Liver (tissue), 9 donors: ENCODE results near the gene THRAP3. TPM values are rescaled to one million over a fixed set of nuclear protein-coding genes. Genes with fewer than 3 reads are reported as not detected.

Source experiments
- DNase-seq: peaks from one replicate; pipeline ENCODE4 v3.0.0-alpha.2; 2017; ENCODE audit warnings: low spot score
- H3K27ac ChIP-seq, 2 donors: one replicate each; pipeline ENCODE4 v1.7.0; 2013; ENCODE audit warnings: inconsistent platforms in 2 of 2, low read length in 2 of 2, control low read depth in 1 of 2, low read depth in 1 of 2, mild to moderate bottlenecking in 1 of 2
- H3K27me3 ChIP-seq, 4 donors: one replicate each; pipeline versions ENCODE4 v1.6.1 to v1.7.0; 2013; ENCODE audit warnings: low read length in 3 of 4, inconsistent platforms in 1 of 4, mild to moderate bottlenecking in 1 of 4, moderate library complexity in 1 of 4; ENCODE audit not compliant: control insufficient read depth in 4 of 4, insufficient read depth in 4 of 4
- H3K36me3 ChIP-seq, 4 donors: one replicate each; pipeline versions ENCODE4 v1.6.1 to v1.7.0; 2013; ENCODE audit warnings: low read length in 3 of 4, mild to moderate bottlenecking in 3 of 4, low read depth in 1 of 4, moderate library complexity in 1 of 4; ENCODE audit not compliant: control insufficient read depth in 4 of 4, insufficient read depth in 3 of 4
- H3K4me1 ChIP-seq, 4 donors: one replicate each; pipeline versions ENCODE4 v1.6.1 to v1.7.0; 2013; ENCODE audit warnings: low read length in 3 of 4, mild to moderate bottlenecking in 3 of 4, moderate library complexity in 1 of 4; ENCODE audit not compliant: control insufficient read depth in 4 of 4, insufficient read depth in 4 of 4
- H3K4me3 ChIP-seq, 3 donors: one replicate each; pipeline versions ENCODE4 v1.6.1 to v1.7.0; 2013; ENCODE audit warnings: low read length in 3 of 3, control low read depth in 1 of 3, low read depth in 1 of 3, mild to moderate bottlenecking in 1 of 3
- H3K9ac ChIP-seq, 2 donors: one replicate each; pipeline ENCODE4 v1.7.0; 2013; ENCODE audit warnings: low read length in 2 of 2, mild to moderate bottlenecking in 2 of 2, moderate library complexity in 2 of 2, control low read depth in 1 of 2, low read depth in 1 of 2
- H3K9me3 ChIP-seq, 4 donors: one replicate each; pipeline versions ENCODE4 v1.6.1 to v1.7.0; 2013; ENCODE audit warnings: low read length in 3 of 4; ENCODE audit not compliant: control insufficient read depth in 4 of 4
- FOXA1 ChIP-seq: IDR thresholded peaks from 2 replicates; pipeline ENCODE4 v1.6.1; 2016; ENCODE audit warnings: antibody characterized with exemption
- FOXA2 ChIP-seq: IDR thresholded peaks from 2 replicates; pipeline ENCODE4 v1.6.1; 2016; ENCODE audit warnings: antibody characterized with exemption
- GABPA ChIP-seq, 2 donors: IDR thresholded peaks in 1 of 2; conservative IDR thresholded peaks in 1 of 2; 2 replicates each; pipeline ENCODE4 v1.6.1; 2016; ENCODE audit warnings: antibody characterized with exemption in 2 of 2, mild to moderate bottlenecking in 1 of 2, moderate library complexity in 1 of 2
- HNF4A ChIP-seq, 2 donors: conservative IDR thresholded peaks; 2 replicates each; pipeline ENCODE4 v1.6.1; 2016; ENCODE audit warnings: antibody characterized with exemption in 2 of 2, mild to moderate bottlenecking in 2 of 2
- HNF4G ChIP-seq: IDR thresholded peaks from 2 replicates; pipeline ENCODE4 v1.6.1; 2016; ENCODE audit warnings: antibody characterized with exemption
- JUND ChIP-seq, 2 donors: IDR thresholded peaks; 2 replicates each; pipeline ENCODE4 v1.6.1; 2016; ENCODE audit warnings: antibody characterized with exemption in 2 of 2
- NR2F2 ChIP-seq: IDR thresholded peaks from 2 replicates; pipeline ENCODE4 v1.6.1; 2016; ENCODE audit warnings: antibody characterized with exemption
- RAD21 ChIP-seq, 2 donors: IDR thresholded peaks; 2 replicates each; pipeline ENCODE4 v1.6.1; 2016; ENCODE audit warnings: antibody characterized with exemption in 2 of 2, mild to moderate bottlenecking in 2 of 2
- RXRA ChIP-seq, 2 donors: IDR thresholded peaks; 2 replicates each; pipeline ENCODE4 v1.6.1; 2017 to 2018; ENCODE audit warnings: antibody characterized with exemption in 2 of 2, mild to moderate bottlenecking in 1 of 2
- SP1 ChIP-seq: IDR thresholded peaks from 2 replicates; pipeline ENCODE4 v1.6.1; 2018; ENCODE audit warnings: antibody characterized with exemption, mild to moderate bottlenecking
- TAF1 ChIP-seq: conservative IDR thresholded peaks from 2 replicates; pipeline ENCODE4 v1.6.1; 2016; ENCODE audit warnings: antibody characterized with exemption, mild to moderate bottlenecking
- YY1 ChIP-seq: IDR thresholded peaks from 2 replicates; pipeline ENCODE4 v1.6.1; 2016; ENCODE audit warnings: antibody characterized with exemption, mild to moderate bottlenecking
- WGBS: extraction: QIAGEN DNeasy Blood & Tissue Kit; methylation state at CpG from one replicate; pipeline ENCODE4 v1.1.7; 2013; 5-methylcytosine and 5-hydroxymethylcytosine counted together
- polyA plus RNA-seq, 2 donors: library from polyadenylated mRNA; stranded (reverse) in 1 of 2; unstranded in 1 of 2; fragments of 200-250 nt in 1 of 2; fragments of >200 nt in 1 of 2; fragmentation: Nextera tagmentation in 1 of 2; extraction: Ambion mirVana in 1 of 2; gene quantifications; one replicate each; pipeline versions ENCODE4 v1.2.1 to v1.2.3, GENCODE V29; 2013 to 2015
- total RNA-seq, 2 donors: library from RNA; depleted of rRNA; stranded (reverse); fragments of >200 nt; gene quantifications; one replicate each; pipeline ENCODE4 v1.2.3, GENCODE V29; 2014
- TF ChIP-seq, protein P1 (sequence below): IDR thresholded peaks from 2 replicates; pipeline ENCODE4 v1.6.1; 2016; ENCODE audit warnings: antibody characterized with exemption, mild to moderate bottlenecking
- TF ChIP-seq, protein P2 (sequence below): IDR thresholded peaks from 2 replicates; pipeline ENCODE4 v1.6.1; 2016; ENCODE audit warnings: antibody characterized with exemption
- TF ChIP-seq, protein P3 (sequence below): IDR thresholded peaks from 2 replicates; pipeline ENCODE4 v1.6.1; 2016; ENCODE audit warnings: antibody characterized with exemption
- TF ChIP-seq, protein P4 (sequence below): IDR thresholded peaks from 2 replicates; pipeline ENCODE4 v1.6.1; 2016; ENCODE audit warnings: antibody characterized with exemption
- TF ChIP-seq, protein P5 (sequence below): fragments of 150-350 bp; IDR thresholded peaks from 2 replicates; pipeline ENCODE4 v1.5.1; 2017; ENCODE audit warnings: improper control_type of control experiment, low read depth, low read length; ENCODE audit not compliant: missing input control
- donor health status: healthy.
- donor health status: healthy.
- donor health status: healthy.
- donor health status: healthy.
- donor health status: healthy.

Gene THRAP3
- total and polyA plus RNA-seq, 4 donors: 21.3 to 55.1 (median 45.8) TPM

DNA sequence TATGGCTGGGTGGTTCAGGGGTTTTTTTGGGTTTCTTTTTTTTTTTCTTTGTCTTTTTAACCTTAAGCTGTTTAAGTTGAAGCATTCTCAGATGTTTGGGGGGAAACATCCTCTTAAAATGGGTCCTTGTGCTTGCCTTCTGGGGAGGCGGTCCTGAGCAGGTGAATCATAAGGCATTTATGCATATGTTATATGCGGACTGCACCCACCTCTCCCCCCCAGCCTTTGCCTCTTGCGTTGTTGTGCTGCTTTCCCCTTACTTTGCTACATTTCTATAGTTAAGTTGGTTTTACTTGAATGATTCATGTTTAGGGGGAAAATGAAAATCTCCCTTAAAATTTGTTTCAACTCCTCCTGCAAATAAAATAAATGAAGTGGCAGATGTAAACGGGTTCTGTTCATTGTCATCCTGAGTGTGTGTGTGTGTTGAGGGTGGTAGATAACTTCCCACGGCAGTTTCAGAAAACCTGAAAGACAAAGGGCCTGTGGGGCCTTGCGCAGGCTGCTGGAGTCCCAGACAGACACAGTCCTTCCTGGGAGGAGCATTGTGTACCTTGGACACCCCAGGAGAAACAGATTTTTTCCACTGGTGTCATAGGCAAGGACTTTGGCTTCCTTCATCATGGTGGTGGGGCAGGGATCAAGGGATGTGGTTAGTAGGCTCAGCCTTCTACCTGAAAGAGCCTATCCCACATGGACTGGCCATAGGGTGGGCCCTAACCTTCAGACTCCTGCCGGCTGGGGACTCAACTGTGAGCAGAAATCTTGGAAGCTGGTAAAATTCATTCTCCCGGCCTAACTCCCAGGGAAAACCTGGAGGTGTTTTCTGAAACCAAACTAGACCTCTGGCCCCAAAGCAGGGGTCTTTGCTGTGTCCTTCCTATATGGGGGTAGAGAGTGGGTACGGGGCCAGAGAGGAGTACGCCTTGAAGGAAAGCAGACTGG is 81.0 kb downstream of the THRAP3 start:
- no peak overlapping the region for H3K4me3 ChIP-seq
- H3K27me3 ChIP-seq: no peaks in the 10 kb centered on the region
- peaks cover 17 to 37% (median 34%) of the 10 kb centered on the region in 4 donors for H3K36me3 ChIP-seq
- TF ChIP-seq SP1: no peak
- no peak for TF ChIP-seq RXRA (IDR thresholded peaks at IDR 0.05)
- H3K27ac ChIP-seq: peak overlapping the region in 1 of 2 donors; percentile 40
- whole genome bisulfite sequencing: 84% methylated on average over 10 of the region's 10 CpGs
- no peak for DNase-seq
- H3K9ac ChIP-seq: no peak overlapping the region
- peaks cover 3 to 15% (median 11%) of the 10 kb centered on the region in 4 donors for H3K4me1 ChIP-seq
- no peaks in the 10 kb centered on the region for H3K9me3 ChIP-seq

DNA sequence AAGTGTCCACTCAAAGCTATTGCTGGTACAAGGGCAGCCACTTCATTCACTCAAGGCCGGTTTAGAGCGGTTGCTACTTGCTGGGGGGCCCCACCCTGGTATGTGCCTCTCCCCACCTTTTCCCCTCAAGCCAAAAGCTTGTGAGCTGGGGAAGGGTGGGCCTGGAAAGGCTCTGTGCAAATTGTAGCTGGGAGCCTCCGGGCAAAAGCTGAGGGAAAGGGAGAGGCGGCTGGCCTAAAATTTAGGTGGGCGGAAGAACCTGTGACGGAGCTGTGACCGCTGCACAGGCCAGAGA is 81.6 kb downstream of the THRAP3 start:
- DNase-seq: no peak
- peaks cover 17 to 30% (median 28%) of the 10 kb centered on the region in 4 donors for H3K36me3 ChIP-seq
- 68% methylated on average over 7 of the region's 7 CpGs for WGBS
- peaks cover 3 to 15% (median 11%) of the 10 kb centered on the region in 4 donors for H3K4me1 ChIP-seq
- H3K27me3 ChIP-seq: no peaks in the 10 kb centered on the region
- H3K9me3 ChIP-seq: no peaks in the 10 kb centered on the region
- peak overlapping the region; percentile 40 to 61 for H3K27ac ChIP-seq
- no peak overlapping the region for H3K4me3 ChIP-seq
- no peak for TF ChIP-seq HNF4A (conservative IDR thresholded peaks at IDR 0.05)
- no peak for TF ChIP-seq RAD21 (IDR thresholded peaks at IDR 0.05)
- TF ChIP-seq, protein P1, sequence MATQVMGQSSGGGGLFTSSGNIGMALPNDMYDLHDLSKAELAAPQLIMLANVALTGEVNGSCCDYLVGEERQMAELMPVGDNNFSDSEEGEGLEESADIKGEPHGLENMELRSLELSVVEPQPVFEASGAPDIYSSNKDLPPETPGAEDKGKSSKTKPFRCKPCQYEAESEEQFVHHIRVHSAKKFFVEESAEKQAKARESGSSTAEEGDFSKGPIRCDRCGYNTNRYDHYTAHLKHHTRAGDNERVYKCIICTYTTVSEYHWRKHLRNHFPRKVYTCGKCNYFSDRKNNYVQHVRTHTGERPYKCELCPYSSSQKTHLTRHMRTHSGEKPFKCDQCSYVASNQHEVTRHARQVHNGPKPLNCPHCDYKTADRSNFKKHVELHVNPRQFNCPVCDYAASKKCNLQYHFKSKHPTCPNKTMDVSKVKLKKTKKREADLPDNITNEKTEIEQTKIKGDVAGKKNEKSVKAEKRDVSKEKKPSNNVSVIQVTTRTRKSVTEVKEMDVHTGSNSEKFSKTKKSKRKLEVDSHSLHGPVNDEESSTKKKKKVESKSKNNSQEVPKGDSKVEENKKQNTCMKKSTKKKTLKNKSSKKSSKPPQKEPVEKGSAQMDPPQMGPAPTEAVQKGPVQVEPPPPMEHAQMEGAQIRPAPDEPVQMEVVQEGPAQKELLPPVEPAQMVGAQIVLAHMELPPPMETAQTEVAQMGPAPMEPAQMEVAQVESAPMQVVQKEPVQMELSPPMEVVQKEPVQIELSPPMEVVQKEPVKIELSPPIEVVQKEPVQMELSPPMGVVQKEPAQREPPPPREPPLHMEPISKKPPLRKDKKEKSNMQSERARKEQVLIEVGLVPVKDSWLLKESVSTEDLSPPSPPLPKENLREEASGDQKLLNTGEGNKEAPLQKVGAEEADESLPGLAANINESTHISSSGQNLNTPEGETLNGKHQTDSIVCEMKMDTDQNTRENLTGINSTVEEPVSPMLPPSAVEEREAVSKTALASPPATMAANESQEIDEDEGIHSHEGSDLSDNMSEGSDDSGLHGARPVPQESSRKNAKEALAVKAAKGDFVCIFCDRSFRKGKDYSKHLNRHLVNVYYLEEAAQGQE: no peak
- no peak for TF ChIP-seq JUND (IDR thresholded peaks at IDR 0.05)
- no peak for TF ChIP-seq TAF1
- no peak for TF ChIP-seq HNF4G
- TF ChIP-seq GABPA (IDR thresholded peaks at IDR 0.05 in 1 of 2, conservative IDR thresholded peaks at IDR 0.05 in 1 of 2): no peak
- TF ChIP-seq FOXA1: no peak
- TF ChIP-seq, protein P2, sequence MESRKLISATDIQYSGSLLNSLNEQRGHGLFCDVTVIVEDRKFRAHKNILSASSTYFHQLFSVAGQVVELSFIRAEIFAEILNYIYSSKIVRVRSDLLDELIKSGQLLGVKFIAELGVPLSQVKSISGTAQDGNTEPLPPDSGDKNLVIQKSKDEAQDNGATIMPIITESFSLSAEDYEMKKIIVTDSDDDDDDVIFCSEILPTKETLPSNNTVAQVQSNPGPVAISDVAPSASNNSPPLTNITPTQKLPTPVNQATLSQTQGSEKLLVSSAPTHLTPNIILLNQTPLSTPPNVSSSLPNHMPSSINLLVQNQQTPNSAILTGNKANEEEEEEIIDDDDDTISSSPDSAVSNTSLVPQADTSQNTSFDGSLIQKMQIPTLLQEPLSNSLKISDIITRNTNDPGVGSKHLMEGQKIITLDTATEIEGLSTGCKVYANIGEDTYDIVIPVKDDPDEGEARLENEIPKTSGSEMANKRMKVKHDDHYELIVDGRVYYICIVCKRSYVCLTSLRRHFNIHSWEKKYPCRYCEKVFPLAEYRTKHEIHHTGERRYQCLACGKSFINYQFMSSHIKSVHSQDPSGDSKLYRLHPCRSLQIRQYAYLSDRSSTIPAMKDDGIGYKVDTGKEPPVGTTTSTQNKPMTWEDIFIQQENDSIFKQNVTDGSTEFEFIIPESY: no peak
- no peak for TF ChIP-seq YY1
- TF ChIP-seq NR2F2: no peak
- TF ChIP-seq, protein P3, sequence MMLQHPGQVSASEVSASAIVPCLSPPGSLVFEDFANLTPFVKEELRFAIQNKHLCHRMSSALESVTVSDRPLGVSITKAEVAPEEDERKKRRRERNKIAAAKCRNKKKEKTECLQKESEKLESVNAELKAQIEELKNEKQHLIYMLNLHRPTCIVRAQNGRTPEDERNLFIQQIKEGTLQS: no peak
- TF ChIP-seq, protein P4, sequence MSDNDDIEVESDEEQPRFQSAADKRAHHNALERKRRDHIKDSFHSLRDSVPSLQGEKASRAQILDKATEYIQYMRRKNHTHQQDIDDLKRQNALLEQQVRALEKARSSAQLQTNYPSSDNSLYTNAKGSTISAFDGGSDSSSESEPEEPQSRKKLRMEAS: no peak
- no peak for TF ChIP-seq FOXA2
- TF ChIP-seq, protein P5, sequence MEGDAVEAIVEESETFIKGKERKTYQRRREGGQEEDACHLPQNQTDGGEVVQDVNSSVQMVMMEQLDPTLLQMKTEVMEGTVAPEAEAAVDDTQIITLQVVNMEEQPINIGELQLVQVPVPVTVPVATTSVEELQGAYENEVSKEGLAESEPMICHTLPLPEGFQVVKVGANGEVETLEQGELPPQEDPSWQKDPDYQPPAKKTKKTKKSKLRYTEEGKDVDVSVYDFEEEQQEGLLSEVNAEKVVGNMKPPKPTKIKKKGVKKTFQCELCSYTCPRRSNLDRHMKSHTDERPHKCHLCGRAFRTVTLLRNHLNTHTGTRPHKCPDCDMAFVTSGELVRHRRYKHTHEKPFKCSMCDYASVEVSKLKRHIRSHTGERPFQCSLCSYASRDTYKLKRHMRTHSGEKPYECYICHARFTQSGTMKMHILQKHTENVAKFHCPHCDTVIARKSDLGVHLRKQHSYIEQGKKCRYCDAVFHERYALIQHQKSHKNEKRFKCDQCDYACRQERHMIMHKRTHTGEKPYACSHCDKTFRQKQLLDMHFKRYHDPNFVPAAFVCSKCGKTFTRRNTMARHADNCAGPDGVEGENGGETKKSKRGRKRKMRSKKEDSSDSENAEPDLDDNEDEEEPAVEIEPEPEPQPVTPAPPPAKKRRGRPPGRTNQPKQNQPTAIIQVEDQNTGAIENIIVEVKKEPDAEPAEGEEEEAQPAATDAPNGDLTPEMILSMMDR: no peak
- peak overlapping the region in 1 of 2 donors; percentile 16 for H3K9ac ChIP-seq
